Stimulated activated CD8-positive, alpha-beta memory T cell treated with anti-CD3 and anti-CD28 coated beads, Interleukin-7, amount 100 ng/mL, for 24 hours (primary cell): ENCODE measurements around the gene EFCC1.

ENCODE experiments used
- DNase-seq: peaks from one replicate; pipeline ENCODE4 v3.0.0-alpha.2; 2020; ENCODE audit warnings: low read depth

Gene EFCC1

GRCh38 chr3:129033151-129033550, 32.0 kb downstream of the EFCC1 start:
- no peak for DNase-seq

DNA sequence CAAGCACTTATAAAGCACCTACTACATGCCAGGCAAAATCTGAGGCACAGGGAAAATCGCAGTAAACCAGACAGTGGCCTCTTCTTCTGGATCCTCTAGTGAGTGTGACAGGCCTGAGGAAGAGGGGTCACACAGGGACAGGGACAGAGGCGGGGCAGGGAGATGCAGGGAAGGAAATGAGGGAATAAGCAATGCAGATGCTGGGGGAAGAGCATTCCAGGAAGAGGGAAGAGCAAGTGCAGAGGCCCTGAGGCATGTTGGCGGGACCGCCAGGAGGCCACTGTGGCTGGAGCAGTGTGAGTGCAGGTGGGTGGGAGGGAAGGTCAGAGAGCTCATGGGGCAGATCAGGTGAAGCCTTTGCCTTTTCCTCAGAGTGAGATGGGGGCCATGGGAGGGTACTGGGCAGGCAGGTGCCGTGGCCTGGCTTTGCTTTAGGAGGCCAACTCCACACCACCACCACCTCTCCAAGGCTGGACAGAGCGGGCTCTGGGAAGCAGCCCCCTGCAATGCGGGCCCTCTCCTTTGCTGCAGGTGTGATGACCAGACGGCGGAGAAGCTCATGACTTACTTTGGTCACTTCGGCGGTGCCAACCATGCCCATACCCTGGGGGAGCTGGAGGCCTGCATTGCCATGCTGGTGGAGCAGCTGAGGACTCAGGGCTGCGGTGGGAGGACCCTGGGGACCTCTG, 32.7 kb downstream of the EFCC1 start:
- DNase-seq, result no peak

DNA sequence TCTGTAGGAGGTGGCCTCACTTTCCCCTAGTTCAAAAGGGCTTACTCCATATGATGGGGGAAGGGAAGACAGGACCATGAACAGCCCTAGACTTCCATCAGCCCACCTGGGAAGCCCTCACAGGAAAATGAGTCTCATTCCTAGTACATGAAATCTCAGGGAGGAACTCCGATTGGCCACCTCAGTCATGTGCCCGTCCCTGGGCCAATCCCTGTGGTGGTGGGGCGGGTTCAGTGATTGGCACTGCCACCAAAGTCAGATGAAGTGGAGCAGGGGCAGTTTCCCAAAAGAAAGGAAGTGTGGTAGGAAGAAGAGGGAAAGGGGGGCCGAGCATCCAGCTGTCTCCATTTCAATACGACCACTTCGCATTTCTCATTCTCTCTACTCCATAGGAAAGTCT, 33.5 kb downstream of the EFCC1 start:
- DNase-seq, result no peak

DNA sequence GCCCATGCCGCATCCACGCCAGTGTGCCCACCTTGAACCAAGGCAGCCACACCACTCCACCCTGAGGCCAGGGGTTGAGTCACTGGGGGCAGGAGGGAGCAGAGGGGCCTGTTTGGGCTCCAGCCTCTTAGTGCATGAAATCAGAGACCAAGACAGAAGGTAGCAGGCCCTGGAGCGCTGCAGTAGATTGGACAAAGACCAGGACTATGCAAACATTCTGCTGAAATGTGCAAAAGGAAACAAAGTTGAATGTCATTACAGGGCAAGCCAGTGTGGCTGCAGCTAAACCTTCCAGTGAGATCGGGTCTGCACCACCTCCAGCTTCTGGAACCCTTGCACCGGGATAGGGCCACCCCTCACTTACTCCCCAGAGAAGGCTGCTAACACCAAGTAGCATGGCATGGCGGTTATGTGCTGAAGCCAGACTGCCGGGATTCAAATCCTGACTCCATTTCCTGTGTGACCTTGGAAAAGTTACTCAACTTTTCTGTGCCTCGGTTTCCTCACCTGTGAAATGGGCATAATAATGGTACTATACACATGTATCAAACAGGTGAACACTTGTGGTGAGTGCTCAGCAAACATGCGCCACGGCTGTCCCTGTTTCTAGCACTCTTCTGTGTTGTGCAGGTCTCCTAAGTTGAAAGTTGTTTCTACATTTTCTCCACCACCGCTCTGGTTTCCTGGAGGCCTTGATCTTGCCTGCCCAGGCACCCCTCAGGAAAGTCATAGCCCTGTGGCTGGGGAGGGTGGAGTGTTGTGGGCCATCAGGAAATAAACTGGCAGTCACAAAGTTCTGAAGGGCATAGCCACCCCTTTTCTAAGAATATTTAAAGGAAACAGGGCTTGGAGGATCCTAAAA, 34.5 kb downstream of the EFCC1 start:
- no peak for DNase-seq

- DNase-seq, result no peak
Measured at GRCh38 chr3:129036222-129037092, 35.4 kb downstream of the EFCC1 start.

DNA sequence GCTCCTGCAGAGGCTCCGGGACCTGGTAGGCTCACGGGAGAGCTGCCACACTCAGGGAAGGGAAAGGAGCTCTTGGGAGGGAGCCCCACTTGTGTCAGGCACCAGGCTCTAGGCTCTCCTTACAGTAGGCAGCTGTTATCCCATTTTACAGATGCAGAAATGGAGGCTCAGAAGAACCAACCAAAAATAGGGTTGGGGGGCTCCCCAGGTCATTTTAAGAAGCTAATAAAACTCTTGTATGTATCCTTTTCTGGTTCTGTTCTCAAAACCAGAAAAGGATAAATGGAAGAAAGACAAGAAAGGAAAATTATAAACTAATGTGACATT, 36.0 kb downstream of the EFCC1 start:
- DNase-seq, result no peak

- no peak for DNase-seq
Measured at GRCh38 chr3:129038121-129038855, 37.2 kb downstream of the EFCC1 start.

DNA sequence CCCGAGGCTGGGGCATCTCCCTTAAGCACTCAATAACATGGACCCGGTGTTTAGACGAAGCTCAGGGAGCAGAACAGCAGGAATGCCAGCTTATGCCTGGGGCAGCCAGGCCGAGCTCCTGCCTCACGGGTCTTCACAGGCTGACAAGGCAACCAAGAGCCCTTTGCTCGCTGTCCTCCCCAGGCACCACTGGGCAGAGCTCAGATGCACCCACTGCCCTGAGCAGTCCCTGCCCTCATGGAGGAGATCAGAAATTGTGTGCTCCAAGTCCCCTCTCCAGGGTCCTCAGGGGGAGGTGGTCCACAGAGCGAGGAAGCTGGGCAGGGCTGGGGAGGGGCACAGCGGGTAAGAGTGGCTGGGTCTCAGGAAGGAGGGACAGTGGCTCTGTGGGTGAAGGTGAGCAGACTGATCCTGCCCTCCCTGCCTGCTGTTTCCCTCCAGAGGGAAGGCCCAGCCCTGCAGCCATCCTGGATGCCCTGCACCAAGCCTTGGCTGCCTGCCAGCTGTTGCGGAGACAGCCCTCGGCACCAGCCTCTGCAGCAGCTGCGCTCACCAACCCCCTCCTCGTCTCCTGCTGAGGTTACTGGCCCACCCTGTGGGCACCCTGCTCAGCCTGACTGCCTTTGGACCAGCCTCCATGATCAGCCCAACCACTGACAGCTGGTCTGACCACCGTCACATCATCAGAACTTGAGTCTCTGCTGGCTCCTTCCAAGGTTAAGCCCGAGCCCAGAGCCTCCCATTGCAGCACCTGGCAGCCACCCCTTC, 38.4 kb downstream of the EFCC1 start:
- DNase-seq, result no peak

GRCh38 chr3:129040039-129040336, 38.9 kb downstream of the EFCC1 start:
- no peak for DNase-seq

GRCh38 chr3:129040579-129041300, 39.6 kb downstream of the EFCC1 start:
- DNase-seq, result no peak

DNA sequence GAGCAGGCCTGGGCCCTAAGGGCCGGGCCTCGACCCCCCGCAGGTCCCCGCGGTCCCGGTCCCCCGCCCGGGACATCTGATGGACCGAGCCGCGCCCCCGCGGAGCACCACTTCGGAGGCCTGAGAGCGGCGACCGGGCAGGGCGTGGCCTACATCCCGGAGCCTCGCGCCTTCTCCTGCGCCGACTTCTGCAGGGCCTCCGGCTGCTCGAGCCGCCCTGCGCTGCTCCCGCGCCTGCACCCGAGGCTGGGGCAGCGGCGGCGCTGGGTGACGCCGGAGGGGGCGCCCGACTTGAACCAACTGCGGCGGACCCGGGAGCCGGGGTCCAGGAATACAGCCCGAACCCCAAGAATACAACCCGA, 44.6 kb downstream of the EFCC1 start:
- DNase-seq, result no peak

GRCh38 chr3:129046037-129046731, 45.1 kb downstream of the EFCC1 start:
- DNase-seq, result no peak

DNA sequence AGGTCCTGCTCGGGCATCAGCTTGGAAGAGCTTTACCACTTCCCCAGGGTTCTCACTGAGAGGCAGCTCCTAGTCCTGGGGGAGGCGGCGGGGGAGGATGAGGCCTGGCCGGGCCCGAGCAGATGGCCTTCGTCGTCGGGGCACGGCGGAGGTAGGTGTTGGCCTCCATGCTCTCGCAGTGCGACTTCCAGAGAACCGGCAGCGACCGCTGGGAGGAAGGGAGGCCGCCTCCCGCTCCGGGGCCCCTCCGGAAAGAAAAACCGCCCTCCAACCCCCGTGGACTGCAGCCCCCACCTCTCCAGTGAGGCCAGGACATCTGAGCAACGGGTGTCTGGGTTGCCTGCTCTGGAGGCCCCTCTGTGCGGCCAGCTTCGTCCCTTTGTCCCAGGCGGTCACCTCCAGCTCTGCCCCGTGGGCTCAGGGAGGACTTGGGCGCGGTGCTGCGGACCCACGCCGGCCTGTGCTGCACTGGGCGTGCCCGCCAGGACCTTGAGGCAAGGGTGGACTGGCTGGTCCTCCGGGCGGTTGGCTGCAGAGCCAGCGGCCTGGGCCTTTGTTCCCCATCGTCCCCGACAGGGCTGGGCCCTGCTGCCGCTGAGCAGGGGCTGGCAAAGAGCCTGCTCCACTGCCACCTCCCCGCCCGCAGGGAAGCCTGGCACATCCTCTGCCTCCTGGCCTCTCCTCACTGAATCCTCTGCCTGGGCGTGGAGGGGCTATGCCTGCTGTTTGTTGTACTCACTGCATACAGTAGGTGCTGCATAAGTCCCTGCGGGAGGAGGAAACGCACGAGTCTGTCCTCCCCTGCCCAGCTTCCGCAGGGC, 45.8 kb downstream of the EFCC1 start:
- no peak for DNase-seq

DNA sequence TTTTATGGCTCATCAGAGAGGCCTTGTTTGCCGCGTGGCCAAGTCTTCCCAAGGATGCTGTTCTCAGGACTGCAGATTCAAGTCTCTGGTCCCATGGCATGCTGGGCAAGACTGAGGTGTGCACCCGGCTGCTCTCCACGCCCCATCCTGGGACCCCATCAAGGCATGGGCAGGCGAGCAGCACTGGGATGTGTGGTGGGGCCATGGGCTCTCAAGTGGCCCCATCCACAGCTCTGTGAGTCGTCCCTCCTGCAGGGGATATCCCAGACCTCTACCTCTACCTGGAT, 46.4 kb downstream of the EFCC1 start:
- DNase-seq, result no peak

- DNase-seq, result no peak
Measured at GRCh38 chr3:129050556-129051295, 49.6 kb downstream of the EFCC1 start.

- no peak for DNase-seq
Measured at GRCh38 chr3:129051871-129052340, 50.8 kb downstream of the EFCC1 start.

- DNase-seq, result no peak
Measured at GRCh38 chr3:129052675-129053074, 51.6 kb downstream of the EFCC1 start.

DNA sequence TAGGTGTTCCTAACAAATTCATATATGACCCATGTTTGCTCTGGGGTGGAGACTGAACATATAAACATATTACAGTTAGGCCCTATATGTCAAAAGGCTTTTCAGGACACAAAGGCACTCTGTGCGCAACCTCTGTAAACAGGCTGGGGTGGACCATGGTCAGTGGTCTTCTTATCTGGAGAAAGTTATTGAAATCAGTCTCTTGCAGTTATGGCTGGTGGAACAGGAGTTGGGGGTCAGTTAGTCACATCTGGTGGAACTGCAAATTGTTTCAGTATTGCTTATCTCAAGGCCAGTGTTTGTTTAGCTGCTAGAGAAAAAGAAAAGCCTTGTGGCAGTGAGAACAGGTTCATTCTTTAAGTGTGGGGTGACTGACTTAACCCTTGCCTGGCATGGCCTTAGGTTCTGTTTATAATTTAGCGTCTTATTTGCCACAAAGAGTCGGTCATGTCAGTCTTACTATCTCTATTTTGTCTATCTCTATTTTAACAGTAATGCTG, 53.6 kb downstream of the EFCC1 start:
- no peak for DNase-seq
